Mesothelial cell of epicardium (in vitro differentiated cells): ENCODE results near the gene OR10A6. TPM values are rescaled to one million over a fixed set of nuclear protein-coding genes. Genes with fewer than 3 reads are reported as not detected.

Experiments used
- DNase-seq, 2 experiments: peaks; one replicate each; pipeline ENCODE4 v3.0.0; 2021; ENCODE audit warnings: low spot score in 2 of 2; ENCODE audit not compliant: unreplicated experiment in 2 of 2
- H3K27ac Mint-ChIP-seq: 2 replicates; pipeline ENCODE4 v1.8.0; 2021; ENCODE audit warnings: mixed read lengths
- H3K27me3 Mint-ChIP-seq: 2 replicates; pipeline ENCODE4 v1.8.0; 2021; ENCODE audit warnings: low read depth, mixed read lengths
- H3K36me3 Mint-ChIP-seq: 2 replicates; pipeline ENCODE4 v1.8.0; 2021; ENCODE audit warnings: mixed read lengths
- H3K4me1 Mint-ChIP-seq: 2 replicates; pipeline ENCODE4 v1.8.0; 2021; ENCODE audit warnings: mixed read lengths
- H3K4me3 Mint-ChIP-seq: 2 replicates; pipeline ENCODE4 v1.8.0; 2021; ENCODE audit warnings: mild to moderate bottlenecking, moderate library complexity, mixed read lengths
- H3K9me3 Mint-ChIP-seq: 2 replicates; pipeline ENCODE4 v1.8.0; 2021; ENCODE audit warnings: mixed read lengths
- CTCF ChIP-seq: fragments of 200-600 bp; sonication (generic); IDR thresholded peaks from one replicate; pipeline ENCODE4 v1.5.0; 2021; ENCODE audit warnings: antibody characterized with exemption; ENCODE audit not compliant: unreplicated experiment
- total RNA-seq: library from RNA; stranded (reverse); gene quantifications from 3 replicates; pipeline ENCODE4 v1.2.1, GENCODE V29; 2021

OR10A6 gene
- total RNA-seq, 1 donor from 2014 or later: not detected

- no peak for TF ChIP-seq CTCF
- no peak overlapping the region for H3K4me3 Mint-ChIP-seq
- H3K27me3 Mint-ChIP-seq: no peaks in the 10 kb centered on the region
- H3K9me3 Mint-ChIP-seq: no peaks in the 10 kb centered on the region
- DNase-seq: no peak
- H3K36me3 Mint-ChIP-seq: no peaks in the 10 kb centered on the region
- no peak overlapping the region for H3K27ac Mint-ChIP-seq
- H3K4me1 Mint-ChIP-seq: peaks cover 25% of the 10 kb centered on the region
Observed at GRCh38 chr11:7889985-7890384, 41.1 kb downstream of the OR10A6 start.

- H3K4me3 Mint-ChIP-seq: no peak overlapping the region
- no peak overlapping the region for H3K27ac Mint-ChIP-seq
- H3K4me1 Mint-ChIP-seq: peaks cover 5% of the 10 kb centered on the region
- H3K9me3 Mint-ChIP-seq: no peaks in the 10 kb centered on the region
- no peaks in the 10 kb centered on the region for H3K27me3 Mint-ChIP-seq
- no peak for DNase-seq
- no peak for TF ChIP-seq CTCF
- peaks cover 2% of the 10 kb centered on the region for H3K36me3 Mint-ChIP-seq
Observed at GRCh38 chr11:7882860-7883259, 48.2 kb downstream of the OR10A6 start.

Other genes starting within 250 kb of the OR10A6 start
- 8.5 to 9.7 TPM (median 9.6 TPM) in 3 replicates for gene OVCH2, start 224.8 kb downstream of the OR10A6 start, total RNA-seq
- 1.7 to 3.0 TPM (median 2.1 TPM) in 3 replicates for gene OR5P2, start 134.3 kb downstream of the OR10A6 start, total RNA-seq
- 2.6 to 3.1 TPM (median 2.7 TPM) in 3 replicates for gene OR5P3, start 100.4 kb downstream of the OR10A6 start, total RNA-seq
- not detected in 3 replicates for gene OR10A3, start 10.4 kb upstream of the OR10A6 start, total RNA-seq
- gene NLRP10, start 34.2 kb upstream of the OR10A6 start, total RNA-seq: not detected in 3 replicates
- gene EIF3F, start 56.1 kb upstream of the OR10A6 start, total RNA-seq: 357 to 369 TPM (median 366 TPM) in 3 replicates
- gene TUB, start 149.9 kb upstream of the OR10A6 start, total RNA-seq: 51.7 to 53.4 TPM (median 52.8 TPM) in 3 replicates
- 1.9 to 2.4 TPM (median 2.1 TPM) in 3 replicates for gene RIC3, start 237.8 kb upstream of the OR10A6 start, total RNA-seq